Activated CD8-positive, alpha-beta memory T cell treated with anti-CD3 and anti-CD28 coated beads for 1 hour (primary cell): ENCODE measurements around the gene SLC39A5.
A peak's percentile ranks its signal among the peaks of the same experiment; 100 is the strongest.
"Not testable (repeated sequence)": the region's sequence is repeated elsewhere in the genome, so short reads cannot be mapped to it uniquely, and the experiment has no call there.

Experiments
- DNase-seq, 2 donors: peaks; one replicate each; pipeline ENCODE4 v3.0.0-alpha.2; 2020; ENCODE audit warnings: low read depth in 1 of 2; ENCODE audit errors: extremely low read depth in 1 of 2

SLC39A5 gene

GRCh38 chr12:56229916-56230431 lies at the start of gene SLC39A5:
Gene SLC39A5 (plus strand): TSS chr12:56230051. CDS start chr12:56231275, 1,224 bp downstream.
- no peak for DNase-seq

GRCh38 chr12:56186957-56187356 lies 42.9 kb upstream of the SLC39A5 start:
- no peak for DNase-seq

GRCh38 chr12:56188131-56188777 lies 41.6 kb upstream of the SLC39A5 start:
- DNase-seq = no peak

- no peak for DNase-seq
Measured at GRCh38 chr12:56188778-56189098, 41.1 kb upstream of the SLC39A5 start.

GRCh38 chr12:56189099-56189917 lies 40.5 kb upstream of the SLC39A5 start, which contains the start of gene SMARCC2:
Gene SMARCC2 (minus strand): TSS chr12:56189483. CDS start chr12:56189461, 22 bp downstream.
- peak; percentile 64 to 77 for DNase-seq

GRCh38 chr12:56189918-56190694 lies 39.7 kb upstream of the SLC39A5 start:
- peak; percentile 24 to 43 for DNase-seq

- no peak for DNase-seq
Measured at GRCh38 chr12:56190695-56191155, 39.1 kb upstream of the SLC39A5 start.

- DNase-seq = no peak
Measured at GRCh38 chr12:56192582-56192981, 37.3 kb upstream of the SLC39A5 start.

GRCh38 chr12:56193025-56193578 lies 36.7 kb upstream of the SLC39A5 start:
- DNase-seq = peak; percentile 44 to 46

- not testable (repeated sequence) for DNase-seq
Measured at GRCh38 chr12:56196818-56197550, 32.9 kb upstream of the SLC39A5 start.

GRCh38 chr12:56197921-56198635 lies 31.8 kb upstream of the SLC39A5 start:
- no peak for DNase-seq

- no peak for DNase-seq
Measured at GRCh38 chr12:56198836-56199235, 31.0 kb upstream of the SLC39A5 start.

- DNase-seq = no peak
Measured at GRCh38 chr12:56202366-56202765, 27.5 kb upstream of the SLC39A5 start.

- no peak for DNase-seq
Measured at GRCh38 chr12:56202838-56203237, 27.0 kb upstream of the SLC39A5 start.

GRCh38 chr12:56204275-56204674 lies 25.6 kb upstream of the SLC39A5 start:
- DNase-seq = no peak

- DNase-seq = no peak
Measured at GRCh38 chr12:56205445-56205844, 24.4 kb upstream of the SLC39A5 start.

GRCh38 chr12:56206452-56207166 lies 23.2 kb upstream of the SLC39A5 start:
- no peak for DNase-seq

GRCh38 chr12:56208006-56208405 lies 21.8 kb upstream of the SLC39A5 start:
- DNase-seq = no peak

- DNase-seq = no peak
Measured at GRCh38 chr12:56212361-56212760, 17.5 kb upstream of the SLC39A5 start.
